CD4-positive, alpha-beta T cell treated with Interleukin-4 for 1 hour (primary cell): ENCODE measurements around the gene INPP5D.
"Not testable (repeated sequence)": the region's sequence is repeated elsewhere in the genome, so short reads cannot be mapped to it uniquely, and the experiment has no call there.

Source experiments
- DNase-seq, 2 donors: peaks; one replicate each; pipeline ENCODE4 v3.0.0-alpha.2; 2020 to 2022

The INPP5D gene

GRCh38 chr2:233119123-233119522, 59.0 kb downstream of the INPP5D start:
- no peak for DNase-seq

GRCh38 chr2:233119806-233120205, 59.7 kb downstream of the INPP5D start:
- DNase-seq, result no peak

- no peak for DNase-seq
Observed at GRCh38 chr2:233120459-233120858, 60.3 kb downstream of the INPP5D start.

- DNase-seq, result no peak
Observed at GRCh38 chr2:233121856-233122255, 61.7 kb downstream of the INPP5D start.

GRCh38 chr2:233122541-233122940, 62.4 kb downstream of the INPP5D start:
- no peak for DNase-seq

GRCh38 chr2:233123576-233123975, 63.4 kb downstream of the INPP5D start:
- DNase-seq, result not testable (repeated sequence)

GRCh38 chr2:233124421-233125080, 64.4 kb downstream of the INPP5D start:
- peak in 1 of 2 donors; percentile 77 for DNase-seq

- DNase-seq, result no peak
Observed at GRCh38 chr2:233125455-233126065, 65.4 kb downstream of the INPP5D start.

- DNase-seq, result no peak
Observed at GRCh38 chr2:233129351-233129978, 69.3 kb downstream of the INPP5D start.

GRCh38 chr2:233130024-233130423, 69.9 kb downstream of the INPP5D start:
- no peak for DNase-seq

- DNase-seq, result no peak
Observed at GRCh38 chr2:233130481-233131020, 70.4 kb downstream of the INPP5D start.

GRCh38 chr2:233131936-233132720, 72.0 kb downstream of the INPP5D start:
- DNase-seq, result no peak

GRCh38 chr2:233133239-233133638, 73.1 kb downstream of the INPP5D start:
- DNase-seq, result no peak

GRCh38 chr2:233135421-233135820, 75.3 kb downstream of the INPP5D start:
- DNase-seq, result no peak

- DNase-seq, result no peak
Observed at GRCh38 chr2:233137040-233137439, 76.9 kb downstream of the INPP5D start.

GRCh38 chr2:233140077-233140585, 80.0 kb downstream of the INPP5D start:
- no peak for DNase-seq

GRCh38 chr2:233140978-233141377, 80.8 kb downstream of the INPP5D start:
- no peak for DNase-seq

- DNase-seq, result no peak
Observed at GRCh38 chr2:233141901-233142300, 81.8 kb downstream of the INPP5D start.

- DNase-seq, result peak; percentile 28 to 46
Observed at GRCh38 chr2:233142355-233142897, 82.3 kb downstream of the INPP5D start.

- DNase-seq, result no peak
Observed at GRCh38 chr2:233143700-233144331, 83.7 kb downstream of the INPP5D start.

GRCh38 chr2:233145726-233146125, 85.6 kb downstream of the INPP5D start:
- no peak for DNase-seq

- no peak for DNase-seq
Observed at GRCh38 chr2:233146194-233146593, 86.1 kb downstream of the INPP5D start.
